Liver (tissue), 3 donors: ENCODE measurements around the gene MAGOHB.

Source experiments
- CTCF ChIP-seq: fragments of 150-350 bp; IDR thresholded peaks from 2 replicates; pipeline ENCODE4 v1.5.1; 2017; ENCODE audit warnings: improper control_type of control experiment, low read depth, low read length; ENCODE audit not compliant: missing input control
- HNF4A ChIP-seq, 2 donors: conservative IDR thresholded peaks; 2 replicates each; pipeline ENCODE4 v1.6.1; 2016; ENCODE audit warnings: antibody characterized with exemption in 2 of 2, mild to moderate bottlenecking in 2 of 2
- MAX ChIP-seq: IDR thresholded peaks from 2 replicates; pipeline ENCODE4 v1.6.1; 2016; ENCODE audit warnings: antibody characterized with exemption
- SP1 ChIP-seq: IDR thresholded peaks from 2 replicates; pipeline ENCODE4 v1.6.1; 2018; ENCODE audit warnings: antibody characterized with exemption, mild to moderate bottlenecking
- YY1 ChIP-seq: IDR thresholded peaks from 2 replicates; pipeline ENCODE4 v1.6.1; 2016; ENCODE audit warnings: antibody characterized with exemption, mild to moderate bottlenecking
- donor health status: healthy.
- donor health status: healthy.

GRCh38 chr12:10615532-10615931 lies 2.1 kb upstream of the MAGOHB start:
- no peak for TF ChIP-seq YY1
- no peak for TF ChIP-seq CTCF
- TF ChIP-seq HNF4A (conservative IDR thresholded peaks at IDR 0.05) = no peak
- TF ChIP-seq MAX = no peak
- TF ChIP-seq SP1 = no peak
